CD4-positive, alpha-beta T cell treated with Interleukin-1 beta for 1 hour (primary cell): ENCODE data around the gene ATAD3B.

ENCODE experiments used
- DNase-seq, 2 donors: peaks; one replicate each; pipeline ENCODE4 v3.0.0-alpha.2; 2020 to 2022

Gene ATAD3B

DNA sequence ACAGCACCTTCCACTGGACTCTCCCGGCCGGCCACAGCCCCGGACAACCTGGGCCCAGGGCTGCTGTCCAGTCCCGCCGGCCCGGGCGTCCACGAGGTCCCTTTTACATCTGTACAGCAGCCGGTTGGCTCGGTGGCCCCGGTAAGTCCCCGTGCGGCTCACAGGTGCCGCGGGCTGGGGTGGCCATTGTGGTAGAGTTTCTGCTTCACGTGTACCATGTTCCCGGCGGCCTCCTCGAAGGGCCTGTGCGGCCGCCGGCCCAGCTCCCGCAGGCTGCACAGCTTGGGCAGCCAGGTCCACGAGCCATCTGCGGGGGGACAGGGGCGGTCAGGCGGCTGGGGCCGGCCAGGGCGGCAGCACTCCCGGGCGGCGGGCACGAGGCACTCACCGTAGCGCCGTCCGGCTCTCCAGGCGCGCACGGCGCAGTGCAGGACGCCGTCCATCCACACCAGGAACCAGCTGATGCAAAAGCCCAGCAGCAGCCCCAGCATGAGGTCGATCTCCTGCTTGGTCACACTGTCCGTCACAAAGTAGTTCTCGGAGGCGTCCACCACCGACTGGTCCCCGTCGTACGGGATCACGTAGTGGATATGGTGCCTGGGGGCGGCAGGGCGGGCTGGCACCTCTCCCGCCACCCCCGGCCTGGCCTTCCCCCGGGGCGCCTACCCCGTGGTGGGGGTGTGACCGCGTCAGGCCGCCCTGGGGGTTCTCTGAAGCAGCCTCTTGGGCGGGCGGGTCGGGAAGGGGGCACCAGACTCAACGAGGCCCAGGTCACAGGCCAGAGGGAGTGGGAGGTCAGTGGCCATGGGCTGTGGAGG, 63.8 kb downstream of the ATAD3B start:
- DNase-seq: no peak

- no peak for DNase-seq
Observed at GRCh38 chr1:1536019-1536937, 64.7 kb downstream of the ATAD3B start.

DNA sequence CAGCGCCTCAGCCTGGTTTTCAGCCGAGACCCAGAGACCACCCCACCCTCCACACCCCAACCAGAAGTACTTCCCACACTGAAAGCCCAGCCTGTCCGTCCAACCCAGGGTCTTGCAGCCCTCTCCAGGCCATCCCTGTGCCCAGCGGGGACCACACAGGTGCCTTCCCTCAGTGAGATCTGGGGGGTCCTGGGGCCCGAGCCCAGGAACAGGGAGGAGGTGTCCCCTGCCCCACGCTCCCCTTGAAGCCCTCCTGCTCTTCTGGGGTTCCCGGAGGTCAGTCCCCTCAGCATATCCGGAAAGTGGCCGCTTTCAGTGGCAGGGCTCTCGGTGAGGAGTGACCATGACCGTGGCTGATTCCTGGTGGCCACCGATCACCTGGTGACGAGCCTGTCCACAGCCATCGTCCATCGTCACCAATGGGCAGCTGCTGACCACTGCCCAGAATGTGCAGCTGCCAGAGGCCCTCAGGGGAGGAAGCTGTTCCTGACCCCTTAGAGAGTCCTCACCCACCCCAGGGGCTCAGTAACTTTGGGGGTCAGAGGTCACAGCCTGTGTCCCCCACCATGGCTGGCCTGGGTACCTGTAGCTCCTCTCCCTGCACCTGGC, 65.5 kb downstream of the ATAD3B start:
- DNase-seq: no peak

DNA sequence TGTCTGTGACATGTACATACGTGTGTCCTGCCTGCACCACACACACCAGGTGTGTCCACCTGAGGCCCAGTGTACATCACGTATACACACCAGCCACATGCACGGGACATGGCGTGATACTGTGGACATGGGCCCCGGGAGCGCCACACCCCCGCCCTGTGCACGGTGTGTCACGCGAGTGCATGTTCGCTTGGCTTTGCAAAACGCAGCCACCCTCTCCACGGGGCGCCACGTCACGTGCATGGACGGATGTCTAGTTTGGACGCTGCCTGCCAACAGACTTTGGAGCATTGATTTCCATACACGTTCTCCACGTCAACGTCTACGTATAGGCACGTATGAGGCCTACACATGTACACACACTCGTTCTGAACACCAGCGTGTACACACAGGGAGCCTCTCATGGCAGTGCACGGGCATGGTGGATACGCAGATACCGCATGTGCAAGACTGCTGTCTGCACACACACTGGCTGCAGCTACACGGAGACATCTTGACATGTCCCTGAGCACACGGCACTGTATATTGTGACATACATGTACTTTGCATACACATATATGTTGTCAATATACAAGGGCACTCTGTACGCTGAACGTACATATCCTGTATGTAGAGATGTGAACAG, 66.2 kb downstream of the ATAD3B start:
- no peak for DNase-seq

DNA sequence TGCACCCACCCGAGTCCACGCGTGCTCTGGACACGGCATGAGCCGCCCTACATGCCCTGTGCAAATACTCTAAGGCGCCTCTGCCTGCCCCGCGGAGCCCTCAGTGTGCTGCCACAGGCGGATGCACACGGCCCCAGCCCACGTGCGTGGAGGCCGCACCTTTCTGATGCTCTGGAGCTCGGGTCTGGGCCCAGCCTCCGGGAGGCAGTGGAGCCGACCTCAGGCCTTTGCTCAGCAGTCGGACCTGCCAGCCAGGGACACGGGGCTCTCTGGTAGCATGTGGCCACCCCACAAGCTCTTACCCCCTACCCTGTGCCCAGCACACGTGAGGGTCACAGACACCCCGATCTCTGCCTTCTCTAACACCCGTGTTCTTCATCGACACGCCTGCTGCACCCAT, 66.8 kb downstream of the ATAD3B start:
- DNase-seq: no peak

- no peak for DNase-seq
Observed at GRCh38 chr1:1538989-1539309, 67.4 kb downstream of the ATAD3B start.

- DNase-seq: no peak
Observed at GRCh38 chr1:1539310-1540089, 67.9 kb downstream of the ATAD3B start.

GRCh38 chr1:1540090-1540817, 68.7 kb downstream of the ATAD3B start, which contains the start of gene TMEM240:
TMEM240 (minus strand) TSS chr1:1540624; CDS start chr1:1540346, 278 bp downstream.
- DNase-seq: peak; percentile 56 to 59

DNA sequence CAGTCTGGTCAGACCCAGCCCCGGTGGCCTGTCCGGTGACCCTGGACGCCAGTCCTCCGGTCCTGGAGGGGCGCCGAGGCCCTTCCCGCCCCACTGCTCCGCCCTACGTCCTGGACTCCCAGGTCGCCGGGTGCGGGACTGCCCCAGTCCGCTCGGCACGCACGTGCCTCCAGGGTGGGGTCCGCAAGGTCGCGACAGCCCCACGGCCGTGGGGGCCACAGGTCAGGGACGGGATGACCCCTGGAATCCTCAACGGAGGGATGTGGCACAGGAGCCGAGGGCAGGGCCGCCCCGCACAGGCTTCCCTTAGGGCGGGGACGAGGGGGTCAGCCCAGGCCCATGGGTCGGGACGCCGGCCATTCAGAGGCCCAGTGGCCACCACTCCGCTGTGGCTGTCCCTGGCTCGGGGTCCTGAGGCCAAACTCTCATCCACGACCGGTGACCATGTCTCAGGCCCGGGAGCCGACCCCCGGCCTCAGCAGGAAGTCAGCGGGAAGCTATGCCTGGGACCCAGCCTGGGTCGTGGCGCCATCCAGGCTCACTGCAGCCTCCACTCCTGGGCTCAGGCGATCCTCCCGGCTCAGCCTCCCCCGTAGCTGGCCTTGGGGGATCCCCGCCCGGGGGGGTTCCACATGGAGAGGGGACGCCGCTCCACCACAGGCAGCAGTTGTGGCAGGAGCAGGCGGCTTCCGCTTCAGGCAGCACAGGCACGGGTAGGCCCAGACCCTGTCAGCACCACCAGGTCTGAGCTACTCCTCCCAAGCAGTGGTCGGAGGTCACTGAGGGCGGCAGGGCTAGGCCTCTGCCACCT, 69.5 kb downstream of the ATAD3B start:
- no peak for DNase-seq

GRCh38 chr1:1541956-1542765, 70.6 kb downstream of the ATAD3B start:
- DNase-seq: no peak

DNA sequence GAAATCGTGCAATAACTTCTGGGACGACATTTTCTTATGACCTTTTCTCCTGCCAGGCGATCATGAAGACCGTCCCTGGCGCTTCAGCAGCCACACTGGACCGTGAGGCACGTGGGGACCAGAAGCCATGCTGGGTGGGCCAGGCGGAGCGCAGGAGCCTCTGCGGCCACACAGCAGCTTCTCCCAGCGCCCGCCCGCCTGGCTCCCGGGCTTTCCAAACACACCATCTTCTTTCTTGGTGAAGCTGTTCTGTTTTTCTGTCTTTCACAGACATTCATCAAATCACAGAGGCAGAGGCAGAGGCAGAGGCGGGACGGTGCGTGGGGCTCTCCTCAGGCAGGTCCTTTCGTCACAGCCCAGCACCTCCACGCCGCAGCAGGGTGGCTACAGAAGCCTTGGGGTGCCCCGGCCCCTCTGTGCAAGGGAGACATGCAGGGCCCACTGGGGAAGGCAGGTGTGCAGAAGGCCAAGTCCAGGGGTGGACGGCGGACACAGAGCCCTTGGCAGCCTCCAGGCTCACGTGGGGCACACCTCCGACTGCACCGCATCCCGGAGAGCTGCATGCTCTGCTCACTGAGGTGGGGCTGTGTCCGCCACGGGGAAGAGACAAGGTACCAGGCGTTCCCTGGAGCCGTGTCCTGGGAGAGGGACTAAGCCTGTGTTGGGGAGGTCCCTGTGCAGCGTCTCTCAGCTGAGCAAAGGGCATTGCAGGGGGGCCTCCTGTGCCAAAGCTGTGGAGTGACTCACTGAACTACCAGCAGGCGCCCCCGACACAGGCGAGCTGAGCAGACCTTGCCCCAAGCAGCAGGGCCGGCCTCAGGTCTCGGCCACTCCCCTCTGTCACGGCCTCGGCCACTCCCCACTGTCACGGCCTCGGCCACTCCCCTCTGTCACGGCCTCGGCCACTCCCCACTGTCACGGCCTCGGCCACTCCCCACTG, 71.5 kb downstream of the ATAD3B start:
- DNase-seq: peak in 1 of 2 donors; percentile 16

DNA sequence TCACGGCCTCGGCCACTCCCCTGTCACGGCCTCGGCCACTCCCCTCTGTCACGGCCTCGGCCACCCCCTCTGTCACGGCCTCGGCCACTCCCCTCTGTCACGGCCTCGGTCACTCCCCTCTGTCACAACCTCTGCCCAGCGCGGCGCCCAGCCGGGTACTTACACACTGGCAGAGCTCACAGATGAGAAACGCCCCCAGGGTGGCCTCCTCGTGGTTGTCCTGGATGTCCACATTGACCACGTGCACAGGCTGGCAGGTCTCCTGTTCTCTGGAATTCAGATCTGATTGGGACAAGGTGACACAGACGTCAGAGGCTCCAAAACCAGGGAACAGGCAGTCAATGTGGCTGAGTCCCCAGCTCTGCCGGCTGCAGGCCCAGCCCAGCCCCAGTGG, 72.1 kb downstream of the ATAD3B start:
- DNase-seq: no peak

- no peak for DNase-seq
Observed at GRCh38 chr1:1544544-1544943, 73.0 kb downstream of the ATAD3B start.
